Measurements from ENCODE around the gene MBLAC1.

Gene MBLAC1

GRCh38 chr7:100100420-100101015, 26.2 kb upstream of the MBLAC1 start:
- peak; percentile 97 for DNase-seq
- peak overlapping the region; percentile 93 for H3K27ac ChIP-seq
- peak overlapping the region; percentile 81 for H3K4me3 ChIP-seq (ENCODE audit: low read depth, low read length)
- H3K36me3 ChIP-seq (replicated peaks) = peaks cover 41% of the 10 kb centered on the region
- in situ Hi-C loops (cut with HindIII; ENCODE audit: low pct_ligation_motif_present, low sequenced_read_pairs) = no loop called here
- H3K27me3 ChIP-seq (replicated peaks) = no peaks in the 10 kb centered on the region
- no peak for TF ChIP-seq CTCF (IDR thresholded peaks at IDR 0.05; ENCODE audit: low read depth, low read length, missing control alignments)

GRCh38 chr7:100101016-100101862, 25.5 kb upstream of the MBLAC1 start, which contains the start of the genes AP4M1 and MCM7:
Gene AP4M1 (plus strand): TSS chr7:100101643. CDS start chr7:100101715, 72 bp downstream.
Gene MCM7 (minus strand): TSS chr7:100101397. CDS start chr7:100101294, 103 bp downstream.
- peaks cover 34% of the 10 kb centered on the region for H3K36me3 ChIP-seq (replicated peaks)
- no peak for TF ChIP-seq CTCF (IDR thresholded peaks at IDR 0.05; ENCODE audit: low read depth, low read length, missing control alignments)
- in situ Hi-C loops (cut with HindIII; ENCODE audit: low pct_ligation_motif_present, low sequenced_read_pairs) = no loop called here
- DNase-seq = peak; percentile 98
- no peaks in the 10 kb centered on the region for H3K27me3 ChIP-seq (replicated peaks)
- peak within 1 kb of the TSS; percentile 93 for H3K27ac ChIP-seq
- peak within 1 kb of the TSS; percentile 81 for H3K4me3 ChIP-seq (ENCODE audit: low read depth, low read length)

- H3K27ac ChIP-seq = peak overlapping the region; percentile 40
- TF ChIP-seq CTCF (IDR thresholded peaks at IDR 0.05; ENCODE audit: low read depth, low read length, missing control alignments) = peak; percentile 14
- DNase-seq = peak; percentile 89
- in situ Hi-C loops (cut with HindIII; ENCODE audit: low pct_ligation_motif_present, low sequenced_read_pairs) = no loop called here
- H3K27me3 ChIP-seq (replicated peaks) = no peaks in the 10 kb centered on the region
- H3K36me3 ChIP-seq (replicated peaks) = peaks cover 24% of the 10 kb centered on the region
- peak overlapping the region; percentile 81 for H3K4me3 ChIP-seq (ENCODE audit: low read depth, low read length)
These were observed 23.6 kb upstream of the MBLAC1 start for GRCh38 chr7:100102950-100103840.

- TF ChIP-seq CTCF (IDR thresholded peaks at IDR 0.05; ENCODE audit: low read depth, low read length, missing control alignments) = no peak
- H3K27me3 ChIP-seq (replicated peaks) = no peaks in the 10 kb centered on the region
- in situ Hi-C loops (cut with HindIII; ENCODE audit: low pct_ligation_motif_present, low sequenced_read_pairs) = no loop called here
- no peak overlapping the region for H3K4me3 ChIP-seq (ENCODE audit: low read depth, low read length)
- no peak overlapping the region for H3K27ac ChIP-seq
- no peak for DNase-seq
- peaks cover 21% of the 10 kb centered on the region for H3K36me3 ChIP-seq (replicated peaks)
These were observed 21.2 kb upstream of the MBLAC1 start for GRCh38 chr7:100105534-100105933.

GRCh38 chr7:100106633-100107032, 20.1 kb upstream of the MBLAC1 start:
- no peak overlapping the region for H3K4me3 ChIP-seq (ENCODE audit: low read depth, low read length)
- no peak for TF ChIP-seq CTCF (IDR thresholded peaks at IDR 0.05; ENCODE audit: low read depth, low read length, missing control alignments)
- in situ Hi-C loops (cut with HindIII; ENCODE audit: low pct_ligation_motif_present, low sequenced_read_pairs) = no loop called here

More at GRCh38 chr7:100106633-100107032, 20.1 kb upstream of the MBLAC1 start:
- Histone ChIP-seq H3K36me3 (replicated peaks) (peaks cover 29% of the 10 kb centered on the region), H3K27me3 (replicated peaks) (no peaks in the 10 kb centered on the region), H3K27ac (no peak overlapping the region)
- DNase-seq = no peak

Measured in brain microvascular endothelial cell (primary cell).